CD4-positive, alpha-beta T cell treated with Interleukin-4 for 4 hours (primary cell): Measurements from ENCODE around the gene LFNG.

Experiments used
- DNase-seq: peaks from one replicate; pipeline ENCODE4 v3.0.0-alpha.2; 2020

Gene LFNG

GRCh38 chr7:2487586-2488271 is 31.8 kb upstream of the LFNG start:
- DNase-seq, result no peak

GRCh38 chr7:2488272-2488645 is 31.3 kb upstream of the LFNG start:
- no peak for DNase-seq

- no peak for DNase-seq
Measured at GRCh38 chr7:2488681-2489080, 30.9 kb upstream of the LFNG start.

- no peak for DNase-seq
Measured at GRCh38 chr7:2490181-2490651, 29.4 kb upstream of the LFNG start.

GRCh38 chr7:2492038-2492437 is 27.5 kb upstream of the LFNG start:
- no peak for DNase-seq

GRCh38 chr7:2493205-2494164 is 26.1 kb upstream of the LFNG start:
- DNase-seq, result no peak

DNA sequence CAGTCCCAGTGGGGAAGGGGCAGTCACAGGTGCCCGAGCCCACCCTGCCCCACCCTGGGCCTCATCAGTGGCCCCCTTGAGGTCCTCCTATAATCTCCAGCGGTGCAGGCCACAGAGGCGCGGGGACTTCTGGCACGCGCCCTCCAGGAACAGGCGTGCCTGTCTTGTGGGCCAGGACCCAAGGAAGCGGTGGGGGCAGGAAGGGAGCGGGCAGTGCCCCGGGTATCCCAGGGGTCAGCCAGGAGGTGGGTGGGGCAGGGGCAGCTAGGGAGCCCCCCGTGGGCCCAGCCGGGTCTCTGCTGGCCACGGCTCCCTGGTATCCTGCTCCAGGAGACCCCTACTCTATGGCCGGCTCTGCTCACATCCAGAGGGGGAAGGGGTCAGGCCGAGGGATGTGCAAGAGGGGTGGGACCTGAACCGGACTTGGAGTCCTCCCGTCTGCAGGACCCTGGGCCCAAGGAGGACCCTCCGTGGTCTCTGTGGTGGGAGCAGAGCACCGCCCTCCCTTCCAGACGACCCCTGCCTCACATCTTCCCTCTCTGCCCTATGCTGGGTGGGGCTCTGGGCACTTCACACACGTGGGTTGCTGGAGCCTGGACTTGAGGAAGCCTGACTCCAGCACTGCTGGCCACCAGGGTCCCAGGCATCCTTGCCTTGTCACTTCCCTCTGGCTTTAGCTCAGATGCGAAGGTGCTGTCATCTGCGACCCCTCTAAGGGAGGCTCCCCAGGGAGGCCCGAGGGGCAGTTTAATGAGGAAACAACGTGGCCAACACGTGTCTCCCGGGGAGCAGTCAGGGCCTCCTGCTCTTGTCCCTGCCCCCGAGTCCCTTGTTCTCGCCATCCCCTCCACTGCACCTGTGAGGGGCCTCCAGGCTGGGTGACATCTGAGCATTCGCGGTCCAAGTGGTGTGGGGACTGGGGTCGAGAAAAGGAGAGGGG is 25.1 kb upstream of the LFNG start:
- DNase-seq, result no peak

GRCh38 chr7:2495418-2496299 is 23.9 kb upstream of the LFNG start:
- DNase-seq, result no peak

DNA sequence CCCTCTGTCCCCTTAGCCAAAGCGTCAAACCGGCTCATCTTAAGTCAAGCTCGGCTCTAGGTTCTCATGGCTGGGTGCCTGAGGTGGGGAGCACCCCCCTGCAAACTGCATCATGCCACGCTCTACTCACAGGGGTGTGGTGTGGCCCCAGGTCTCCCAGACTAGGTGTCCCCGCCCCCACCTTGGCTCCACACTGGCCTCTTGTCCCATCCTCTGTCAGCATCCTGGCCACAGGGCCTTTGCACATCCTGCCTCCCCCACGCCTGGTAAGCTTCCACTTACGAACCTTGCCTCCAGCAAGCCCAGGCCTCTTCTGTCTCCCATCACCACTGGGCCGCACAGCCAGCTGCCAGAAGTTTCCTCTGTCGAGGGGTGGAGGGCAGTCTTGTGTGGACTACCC is 23.2 kb upstream of the LFNG start:
- DNase-seq, result no peak

DNA sequence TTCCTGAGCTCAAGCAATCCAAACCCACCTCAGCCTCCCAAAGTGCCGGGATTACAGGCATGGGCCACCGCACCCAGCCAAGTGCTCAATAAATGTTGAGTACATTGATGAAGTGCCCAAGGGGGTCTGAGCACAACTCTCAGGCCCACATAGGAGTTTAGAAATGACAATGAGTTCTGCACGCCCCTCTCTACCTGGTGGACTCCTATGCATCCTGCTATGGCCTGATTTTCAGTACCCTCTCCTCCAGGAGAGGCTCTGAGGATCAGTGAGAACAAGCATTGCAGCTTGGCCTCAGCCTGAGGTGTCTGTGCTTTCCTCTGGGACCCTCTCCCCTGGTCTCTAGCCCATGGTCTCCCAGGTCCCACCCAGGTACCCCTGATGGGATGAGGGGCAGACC is 22.5 kb upstream of the LFNG start:
- no peak for DNase-seq

- DNase-seq, result no peak
Measured at GRCh38 chr7:2497500-2498336, 21.9 kb upstream of the LFNG start.

DNA sequence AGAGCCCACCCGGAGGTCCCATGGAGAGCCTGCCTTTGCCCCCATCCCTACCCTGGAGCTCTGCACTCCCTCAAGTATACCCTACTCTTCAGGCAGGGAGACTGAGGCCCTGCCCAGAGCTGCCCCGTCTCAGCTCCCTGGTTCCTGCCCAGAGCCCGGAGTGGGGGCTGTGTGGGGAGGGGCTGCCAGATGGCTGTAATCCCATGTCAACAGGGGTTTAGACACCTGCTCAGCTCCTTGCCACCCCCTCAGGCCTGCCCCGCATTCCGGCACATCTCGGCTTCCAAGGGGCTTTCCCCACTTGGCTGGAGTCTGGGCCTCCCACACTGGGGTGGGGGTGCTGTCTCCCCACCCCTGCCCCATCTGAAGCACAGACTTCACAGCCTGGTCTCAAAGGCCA is 20.9 kb upstream of the LFNG start:
- DNase-seq, result no peak

DNA sequence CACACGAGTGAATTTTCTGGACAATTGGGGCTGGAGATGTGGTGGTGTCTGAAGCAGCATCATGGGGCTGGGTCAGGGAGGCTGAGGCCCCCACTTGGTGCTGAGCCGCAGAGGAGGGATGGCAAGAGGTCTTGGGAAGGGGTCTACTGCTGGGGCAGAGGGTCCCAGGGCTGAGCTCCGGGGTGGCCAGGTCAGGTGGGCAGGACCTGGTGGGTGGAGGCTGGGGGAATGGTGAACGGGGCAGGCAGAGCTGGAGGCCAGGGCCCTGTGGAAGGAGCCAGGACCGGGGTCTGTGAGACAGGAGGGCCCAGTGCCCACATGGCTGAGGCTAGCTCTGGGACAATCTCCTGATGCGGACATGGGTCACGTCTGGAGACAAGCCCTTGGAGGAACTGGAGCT is 20.4 kb upstream of the LFNG start:
- no peak for DNase-seq

GRCh38 chr7:2499719-2500430 is 19.7 kb upstream of the LFNG start:
- no peak for DNase-seq

GRCh38 chr7:2500701-2501100 is 18.9 kb upstream of the LFNG start:
- DNase-seq, result no peak

DNA sequence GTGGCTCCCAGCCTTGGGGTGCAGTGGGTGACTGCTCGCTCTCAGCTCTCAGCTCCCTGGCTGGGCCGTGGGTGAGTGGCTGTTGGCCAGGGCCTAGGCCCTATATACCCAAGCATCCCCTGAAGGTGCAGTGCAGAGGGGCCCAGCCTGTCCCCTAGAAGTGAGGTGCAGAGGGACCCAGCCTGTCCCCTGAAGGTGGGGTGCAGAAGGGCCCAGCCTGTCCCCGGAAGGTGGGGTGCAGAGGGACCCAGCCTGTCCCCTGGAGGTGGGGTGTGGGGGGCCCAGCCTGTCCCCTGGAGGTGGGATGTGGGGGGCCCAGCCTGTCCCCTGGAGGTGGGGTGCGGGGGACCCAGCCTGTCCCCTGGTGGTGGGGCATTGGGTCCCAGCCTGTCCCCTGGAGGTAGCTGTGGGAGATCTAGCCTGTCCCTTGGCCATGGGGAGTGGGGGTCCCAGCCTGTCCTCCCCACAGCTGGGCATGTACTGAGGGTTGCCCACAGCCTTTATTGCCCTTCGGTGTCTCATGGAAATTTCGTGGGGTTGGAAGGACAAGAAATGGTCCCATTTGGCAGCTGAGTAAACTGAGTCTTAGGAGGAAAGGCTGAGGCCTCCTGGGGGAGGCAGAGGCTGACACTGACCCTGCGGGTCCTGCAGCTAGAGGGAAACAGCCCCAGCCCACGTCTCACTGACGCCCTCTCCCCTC is 17.5 kb upstream of the LFNG start:
- no peak for DNase-seq

GRCh38 chr7:2502647-2502966 is 17.0 kb upstream of the LFNG start:
- DNase-seq, result no peak

GRCh38 chr7:2503056-2503941 is 16.3 kb upstream of the LFNG start:
- DNase-seq, result no peak
